ENCODE results near the gene HYOU1. TPM values are rescaled to one million over a fixed set of nuclear protein-coding genes. Genes with fewer than 3 reads are reported as not detected.
A peak's percentile ranks its signal among the peaks of the same experiment; 100 is the strongest.

Gene HYOU1
- total RNA-seq, 1 donor from 2014 or later: 122 TPM

DNA sequence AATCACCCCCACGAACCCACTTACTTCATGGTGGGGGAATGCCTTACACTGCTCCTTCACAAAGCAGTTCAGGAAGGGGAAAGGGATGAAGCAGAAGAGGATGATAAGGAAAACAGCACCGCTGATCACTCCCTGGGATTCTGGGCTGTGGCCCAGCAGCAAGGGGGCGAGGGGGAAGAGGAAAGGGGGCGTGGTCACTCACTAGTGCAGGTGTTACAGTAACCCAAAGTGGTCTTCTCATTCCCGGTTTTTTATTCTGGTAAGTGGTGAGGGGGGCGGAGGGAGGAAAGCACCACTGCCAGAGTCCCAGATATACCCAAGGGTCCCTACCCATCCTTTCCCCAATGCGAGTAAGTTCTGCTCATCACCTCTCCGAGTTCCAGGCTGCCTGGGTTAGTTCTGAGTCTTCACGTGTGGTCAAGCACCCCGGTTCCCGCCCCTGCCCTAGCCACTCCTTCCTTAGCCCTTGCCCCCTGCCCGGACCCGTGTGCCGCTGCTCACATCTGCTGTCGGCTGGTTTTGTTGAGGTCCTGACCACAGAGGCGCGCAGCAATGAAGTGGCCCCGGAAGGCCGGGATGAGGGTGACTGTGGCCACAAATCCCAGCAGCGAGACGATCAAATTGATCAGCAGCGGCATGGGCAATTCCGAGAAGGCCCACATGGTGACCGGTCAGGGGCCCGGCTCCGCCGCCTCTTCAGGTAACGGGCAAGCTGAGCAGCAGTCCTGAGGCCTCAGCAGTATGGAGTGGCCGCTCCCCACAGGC is 44.2 kb upstream of the HYOU1 start:
- H3K27me3 Mint-ChIP-seq: no peaks in the 10 kb centered on the region
- peak overlapping the region; percentile 96 for H3K4me3 Mint-ChIP-seq
- H3K27ac Mint-ChIP-seq: peak overlapping the region; percentile 96
- intact Hi-C loops (cut with micrococcal nuclease): loop anchor here (1.0 to 2.0 kb wide), 2 partner anchors 16 to 20 kb away; partner anchors contain the start of genes HINFP and HMBS
- H3K9me3 Mint-ChIP-seq: no peaks in the 10 kb centered on the region
- no peak for ATAC-seq (ENCODE audit: low read depth)
- POLR2A ChIA-PET: interaction anchor here (0.8 to 2.2 kb wide), 11 partner anchors 10 to 310 kb away, joined by 3 to 31 read pairs (median 6); partner anchors contain the start of genes DDX6, HINFP, HMBS and HYOU1
- CTCF ChIA-PET: interaction anchor here (1.4 kb wide), 1 partner anchor 34 kb away, joined by 4 read pairs; the partner anchor contains the start of gene VPS11
- no peak for DNase-seq
- H3K36me3 Mint-ChIP-seq (ENCODE audit: low read depth): peaks cover 37% of the 10 kb centered on the region
- peaks cover 55% of the 10 kb centered on the region for H3K4me1 Mint-ChIP-seq
- TF ChIP-seq, protein P1, sequence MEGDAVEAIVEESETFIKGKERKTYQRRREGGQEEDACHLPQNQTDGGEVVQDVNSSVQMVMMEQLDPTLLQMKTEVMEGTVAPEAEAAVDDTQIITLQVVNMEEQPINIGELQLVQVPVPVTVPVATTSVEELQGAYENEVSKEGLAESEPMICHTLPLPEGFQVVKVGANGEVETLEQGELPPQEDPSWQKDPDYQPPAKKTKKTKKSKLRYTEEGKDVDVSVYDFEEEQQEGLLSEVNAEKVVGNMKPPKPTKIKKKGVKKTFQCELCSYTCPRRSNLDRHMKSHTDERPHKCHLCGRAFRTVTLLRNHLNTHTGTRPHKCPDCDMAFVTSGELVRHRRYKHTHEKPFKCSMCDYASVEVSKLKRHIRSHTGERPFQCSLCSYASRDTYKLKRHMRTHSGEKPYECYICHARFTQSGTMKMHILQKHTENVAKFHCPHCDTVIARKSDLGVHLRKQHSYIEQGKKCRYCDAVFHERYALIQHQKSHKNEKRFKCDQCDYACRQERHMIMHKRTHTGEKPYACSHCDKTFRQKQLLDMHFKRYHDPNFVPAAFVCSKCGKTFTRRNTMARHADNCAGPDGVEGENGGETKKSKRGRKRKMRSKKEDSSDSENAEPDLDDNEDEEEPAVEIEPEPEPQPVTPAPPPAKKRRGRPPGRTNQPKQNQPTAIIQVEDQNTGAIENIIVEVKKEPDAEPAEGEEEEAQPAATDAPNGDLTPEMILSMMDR (IDR thresholded peaks at IDR 0.05): no peak

DNA sequence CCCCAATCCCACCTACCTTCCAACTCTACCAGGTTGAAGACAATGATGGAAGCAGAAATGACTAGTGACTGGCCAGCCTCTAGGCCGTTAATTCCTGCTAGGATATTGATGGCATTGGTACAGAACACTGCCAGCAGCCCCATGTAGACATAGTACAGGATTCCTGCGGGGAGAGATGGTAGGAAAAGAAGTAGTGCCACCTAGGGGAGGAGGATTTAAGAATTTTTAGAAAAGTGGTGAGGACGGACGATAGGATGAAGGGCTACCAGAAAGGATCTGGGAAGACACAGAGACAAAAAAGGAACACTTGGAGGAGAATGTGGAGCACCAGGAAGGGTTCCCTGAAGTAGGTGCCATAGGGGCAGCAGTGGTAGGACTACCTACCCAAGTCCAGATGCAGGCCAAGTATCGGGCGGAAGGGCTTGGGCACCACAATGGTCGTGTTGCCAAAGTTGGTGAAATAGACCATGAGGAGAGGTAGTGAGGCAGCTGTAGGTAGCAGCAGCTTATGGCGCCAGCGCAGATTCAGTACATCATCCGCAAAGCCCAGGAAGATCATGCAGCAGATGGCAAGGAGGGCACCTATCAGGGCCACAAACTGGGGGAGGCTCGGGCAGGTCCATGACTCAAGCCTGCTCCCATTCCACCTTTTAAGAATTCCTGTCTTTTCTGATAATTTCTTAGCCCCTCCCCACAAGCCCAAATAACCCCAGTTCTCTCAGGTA is 43.4 kb upstream of the HYOU1 start:
- peaks cover 61% of the 10 kb centered on the region for H3K4me1 Mint-ChIP-seq
- CTCF ChIA-PET: interaction anchor here (0.7 kb wide), 1 partner anchor 9 kb away, joined by 3 read pairs; no protein-coding TSS in a partner anchor

DNA sequence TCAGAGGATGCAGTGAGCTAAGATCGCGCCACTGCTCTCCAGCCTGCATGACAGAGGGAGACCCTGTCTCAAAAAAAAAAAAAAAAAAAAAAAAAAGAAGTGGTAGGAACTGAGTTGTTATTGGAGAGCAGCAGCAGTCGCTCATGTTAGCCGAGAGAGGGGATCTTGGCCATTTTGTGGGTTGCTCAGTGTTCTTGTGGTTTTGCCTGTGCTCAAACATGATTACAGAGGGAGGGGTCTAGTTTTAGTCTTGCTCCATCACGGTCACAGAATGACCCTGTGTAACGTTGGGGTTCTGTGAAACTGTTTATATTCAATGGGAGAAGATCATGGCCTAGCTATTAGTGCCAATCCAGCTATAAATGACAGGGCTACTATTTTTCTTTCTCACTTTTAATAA is 42.7 kb upstream of the HYOU1 start:
- Mint-ChIP-seq H3K4me1 (peaks cover 62% of the 10 kb centered on the region), H3K36me3 (ENCODE audit: low read depth) (peaks cover 44% of the 10 kb centered on the region), H3K4me3 (no peak overlapping the region), H3K27me3 (no peaks in the 10 kb centered on the region), H3K9me3 (no peaks in the 10 kb centered on the region), H3K27ac (no peak overlapping the region)
- no peak for ATAC-seq (ENCODE audit: low read depth)
- ChIA-PET POLR2A (interaction anchor here (0.7 to 1.0 kb wide), 2 partner anchors 11 to 15 kb away, joined by 3 to 5 read pairs; partner anchors contain the start of gene HMBS), CTCF (interaction anchor here (0.7 kb wide), 1 partner anchor 9 kb away, joined by 3 read pairs; no protein-coding TSS in a partner anchor)
- intact Hi-C loops (cut with micrococcal nuclease): loop anchor here (2.0 kb wide), 1 partner anchor 15 kb away; the partner anchor contains the start of gene HMBS
- no peak for DNase-seq
- TF ChIP-seq, protein P1 (IDR thresholded peaks at IDR 0.05): no peak

More for the DNA sequence above, 43.4 kb upstream of the HYOU1 start:
- intact Hi-C loops (cut with micrococcal nuclease): loop anchor here (2.0 kb wide), 1 partner anchor 16 kb away; the partner anchor contains the start of gene HMBS
- H3K27me3 Mint-ChIP-seq: no peaks in the 10 kb centered on the region
- H3K9me3 Mint-ChIP-seq: no peaks in the 10 kb centered on the region
- peaks cover 38% of the 10 kb centered on the region for H3K36me3 Mint-ChIP-seq (ENCODE audit: low read depth)
- no peak for ATAC-seq (ENCODE audit: low read depth)
- peak overlapping the region; percentile 96 for H3K4me3 Mint-ChIP-seq
- POLR2A ChIA-PET: no interaction called here
- peak overlapping the region; percentile 9 for H3K27ac Mint-ChIP-seq
- TF ChIP-seq, protein P1 (IDR thresholded peaks at IDR 0.05): no peak
- DNase-seq: no peak

DNA sequence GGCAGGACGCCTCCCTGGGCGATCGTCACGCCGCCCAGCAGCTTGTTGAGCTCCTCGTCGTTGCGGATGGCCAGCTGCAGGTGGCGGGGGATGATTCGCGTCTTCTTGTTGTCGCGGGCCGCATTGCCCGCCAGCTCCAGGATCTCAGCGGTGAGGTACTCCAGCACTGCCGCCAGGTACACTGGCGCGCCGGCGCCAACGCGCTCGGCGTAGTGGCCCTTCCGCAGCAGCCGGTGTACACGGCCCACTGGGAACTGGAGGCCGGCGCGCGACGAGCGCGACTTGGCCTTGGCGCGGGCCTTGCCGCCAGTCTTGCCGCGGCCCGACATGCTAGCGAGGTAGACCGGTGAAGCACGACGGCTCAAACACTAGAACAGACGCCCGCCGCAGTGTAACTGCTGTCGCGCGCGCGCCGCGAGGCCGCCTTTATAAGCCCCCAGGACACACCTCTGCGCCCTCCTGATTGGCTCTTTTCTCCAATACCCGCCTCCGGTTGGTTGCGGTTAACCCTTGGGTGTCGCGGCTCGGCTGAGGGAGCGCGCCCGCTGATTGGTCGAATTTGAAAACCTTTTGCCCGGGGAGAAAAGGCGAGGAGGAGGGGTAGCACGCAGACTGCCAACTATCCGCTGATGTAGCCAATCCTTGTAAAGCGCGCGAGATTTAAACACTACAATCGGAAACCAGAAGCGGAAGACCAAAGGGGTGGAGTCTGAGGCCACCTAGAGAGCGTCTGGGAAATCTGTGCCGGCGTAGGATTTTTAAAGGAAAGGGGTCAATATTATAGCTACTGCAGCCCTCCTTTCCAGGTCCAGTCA is 38.3 kb upstream of the HYOU1 start:
- Mint-ChIP-seq H3K36me3 (ENCODE audit: low read depth) (peaks cover 53% of the 10 kb centered on the region), H3K4me1 (peaks cover 50% of the 10 kb centered on the region)

More for the DNA sequence above, 38.3 kb upstream of the HYOU1 start:
- Mint-ChIP-seq H3K9me3 (no peaks in the 10 kb centered on the region), H3K27me3 (no peaks in the 10 kb centered on the region), H3K27ac (peak overlapping the region; percentile 89), H3K4me3 (peak overlapping the region; percentile 92)
- ChIA-PET POLR2A (interaction anchor here (0.6 to 3.1 kb wide), 31 partner anchors 10 to 736 kb away, joined by 3 to 69 read pairs (median 5); partner anchors contain the start of genes ABCG4, C2CD2L, CENATAC and DDX6), CTCF (interaction anchor here (0.9 to 1.9 kb wide), 5 partner anchors 10 to 101 kb away, joined by 3 to 9 read pairs (median 5); partner anchors contain the start of genes HINFP, HMBS and VPS11)
- ATAC-seq (ENCODE audit: low read depth) (peak; percentile 87), DNase-seq (peak; percentile 96)
- TF ChIP-seq, protein P1 (IDR thresholded peaks at IDR 0.05): no peak
- intact Hi-C loops (cut with micrococcal nuclease): loop anchor here (1.0 kb wide), 9 partner anchors 10 to 102 kb away; partner anchors contain the start of genes C2CD2L, CENATAC, HINFP and HYOU1
